Stimulated activated CD8-positive, alpha-beta memory T cell treated with anti-CD3 and anti-CD28 coated beads, Interleukin-15, amount 100 ng/mL, for 4 hours (primary cell): ENCODE measurements around the gene ZNF865.
"Not testable (repeated sequence)": the region's sequence is repeated elsewhere in the genome, so short reads cannot be mapped to it uniquely, and the experiment has no call there.

Source experiments
- DNase-seq, 2 donors: peaks; one replicate each; pipeline ENCODE4 v3.0.0-alpha.2; 2020; ENCODE audit warnings: low read depth in 2 of 2

Gene ZNF865

DNA sequence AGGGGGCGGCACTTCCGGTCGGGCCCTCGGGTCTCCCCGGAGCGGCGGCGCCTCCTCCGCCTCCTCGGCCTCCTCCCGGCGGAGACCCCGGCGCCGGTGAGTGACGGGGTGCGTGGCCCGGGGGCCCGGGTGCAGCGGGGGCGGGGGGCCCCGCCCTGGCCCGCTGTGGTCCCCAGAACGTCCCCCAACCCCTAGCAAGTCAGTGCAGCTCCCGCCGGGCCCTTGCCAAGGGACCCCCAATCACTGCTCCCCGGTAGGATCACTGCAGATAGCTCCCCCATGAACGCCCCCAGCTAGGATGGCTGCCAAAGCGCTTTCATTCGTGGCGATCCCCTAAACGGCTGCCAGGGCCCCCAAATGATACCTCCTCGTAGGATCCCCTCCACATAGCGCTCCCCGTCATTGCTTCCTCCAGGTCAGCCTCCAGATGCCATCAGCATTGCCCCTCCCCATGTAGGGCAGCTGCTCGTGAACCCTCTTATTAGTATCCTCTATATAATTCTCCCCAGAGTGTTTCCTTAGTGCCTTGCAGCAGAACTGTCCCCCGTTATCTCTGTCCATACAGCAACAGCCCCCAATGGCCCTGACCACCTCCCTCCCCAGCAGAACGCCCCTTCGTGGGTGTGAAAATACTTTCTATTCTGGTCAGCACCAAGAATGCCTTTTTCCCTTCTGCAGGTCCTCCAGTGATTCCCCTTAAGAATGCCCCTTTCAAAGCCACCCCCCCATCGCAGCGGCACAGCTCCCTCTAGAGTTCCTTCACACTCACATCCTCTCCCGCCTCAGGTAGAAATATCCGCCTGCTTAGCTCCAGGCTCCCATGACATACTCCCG is at the start of gene ZNF865:
ZNF865 (plus strand) TSS at position 11 of the 834 bp plus-strand sequence. CDS start 7,972 bp downstream, outside the sequence.
- DNase-seq, result peak; percentile 39 to 42

GRCh38 chr19:55559684-55560083 is 45.8 kb upstream of the ZNF865 start:
- DNase-seq, result no peak

DNA sequence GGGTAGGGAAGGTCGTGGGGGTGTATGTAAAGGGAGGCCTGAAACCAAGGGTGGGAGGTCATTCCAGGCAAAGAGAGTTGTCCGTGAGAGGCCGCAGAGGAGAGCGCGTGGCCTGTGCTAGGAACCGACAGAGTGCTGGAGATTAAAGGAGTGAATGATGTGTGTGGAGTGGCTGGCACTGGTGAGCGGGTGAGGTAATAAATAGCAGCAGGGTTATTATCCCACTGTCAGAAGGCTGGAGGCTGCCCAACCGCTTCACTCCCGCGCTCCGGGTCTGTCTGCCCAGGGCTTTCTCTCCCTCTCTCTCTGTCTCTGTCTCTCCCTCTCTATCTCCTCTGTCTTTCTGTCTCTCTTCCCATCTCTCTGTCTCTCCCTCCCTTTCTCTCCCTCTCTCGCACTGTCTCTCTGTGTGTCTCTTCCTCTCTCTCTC is 42.2 kb upstream of the ZNF865 start:
- DNase-seq, result no peak

DNA sequence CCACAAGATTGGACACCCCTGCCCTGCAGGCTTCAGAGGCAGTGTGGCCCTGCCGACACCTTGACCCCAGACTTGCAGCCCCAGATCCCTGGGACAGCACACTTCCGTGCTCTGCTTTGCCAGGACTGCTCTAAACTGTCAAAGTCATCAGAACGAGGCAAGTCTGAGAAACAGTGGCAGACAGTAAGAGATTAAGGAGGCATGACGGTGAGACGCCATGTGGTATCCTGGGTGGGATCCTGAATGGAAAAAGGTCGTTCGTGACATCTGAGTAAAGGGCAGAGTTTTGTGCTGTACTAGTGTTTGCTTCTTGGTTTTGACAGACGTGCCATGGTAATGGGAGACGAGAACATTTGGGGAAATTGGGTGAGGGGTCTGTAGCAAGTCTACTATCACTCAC is 38.6 kb upstream of the ZNF865 start:
- DNase-seq, result no peak

- DNase-seq, result no peak
Observed at GRCh38 chr19:55567708-55568328, 37.6 kb upstream of the ZNF865 start.

DNA sequence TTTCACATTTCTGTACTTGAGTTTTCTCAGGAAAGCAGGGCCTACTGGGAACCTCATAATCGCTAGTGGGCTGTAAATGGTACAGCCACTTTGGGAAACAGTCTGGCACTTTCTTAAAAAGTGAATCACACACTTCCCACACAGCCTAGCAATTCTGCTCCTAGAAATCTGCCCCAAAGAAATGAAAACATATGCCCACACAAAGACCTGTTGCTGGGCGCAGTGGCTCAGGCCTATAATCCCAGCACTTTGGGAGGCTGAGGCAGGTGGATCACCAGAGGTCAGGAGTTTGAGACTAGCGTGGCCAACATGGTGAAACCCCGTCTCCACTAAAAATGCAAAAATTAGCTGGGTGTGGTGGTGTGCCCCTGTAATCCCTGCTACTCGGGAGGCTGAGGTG is 36.0 kb upstream of the ZNF865 start:
- DNase-seq, result not testable (repeated sequence)

DNA sequence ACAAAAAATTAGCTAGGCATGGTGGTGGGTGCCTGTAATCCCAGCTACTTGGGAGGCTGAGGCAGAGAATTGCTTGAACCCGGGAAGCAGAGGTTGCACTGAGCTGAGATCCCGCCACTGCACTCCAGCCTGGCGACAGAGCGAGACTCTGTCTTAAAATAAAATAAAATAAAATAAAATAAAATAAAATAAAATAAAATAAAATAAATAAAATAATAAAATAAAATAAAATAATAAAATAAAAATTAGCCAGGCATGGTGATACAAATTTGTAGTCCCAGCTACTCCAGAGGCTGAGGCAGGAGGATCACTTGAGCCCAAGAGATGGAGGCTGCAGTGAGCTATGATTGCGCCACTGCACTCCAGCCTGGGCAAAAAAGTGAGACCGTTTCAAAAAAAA is 31.5 kb upstream of the ZNF865 start:
- DNase-seq, result not testable (repeated sequence)

DNA sequence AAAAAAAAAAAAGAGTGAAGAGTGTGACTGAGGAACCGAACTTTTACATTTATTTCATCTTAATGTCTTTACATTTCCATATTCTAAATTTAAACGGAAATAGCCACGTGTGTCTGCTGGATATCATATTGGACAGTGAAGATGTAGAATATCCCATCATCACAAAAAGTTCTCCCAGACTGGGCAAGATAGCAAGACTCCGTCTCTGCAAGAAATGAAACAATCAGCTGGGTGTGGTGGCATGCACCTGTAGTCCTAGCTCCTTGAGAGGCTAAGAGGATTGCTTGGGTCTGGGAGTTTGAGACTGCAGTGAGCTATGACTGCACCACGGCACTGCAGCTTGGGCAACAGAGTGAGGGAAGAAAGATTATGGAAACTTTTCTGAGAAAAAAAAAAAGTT is 28.7 kb upstream of the ZNF865 start:
- DNase-seq, result no peak

DNA sequence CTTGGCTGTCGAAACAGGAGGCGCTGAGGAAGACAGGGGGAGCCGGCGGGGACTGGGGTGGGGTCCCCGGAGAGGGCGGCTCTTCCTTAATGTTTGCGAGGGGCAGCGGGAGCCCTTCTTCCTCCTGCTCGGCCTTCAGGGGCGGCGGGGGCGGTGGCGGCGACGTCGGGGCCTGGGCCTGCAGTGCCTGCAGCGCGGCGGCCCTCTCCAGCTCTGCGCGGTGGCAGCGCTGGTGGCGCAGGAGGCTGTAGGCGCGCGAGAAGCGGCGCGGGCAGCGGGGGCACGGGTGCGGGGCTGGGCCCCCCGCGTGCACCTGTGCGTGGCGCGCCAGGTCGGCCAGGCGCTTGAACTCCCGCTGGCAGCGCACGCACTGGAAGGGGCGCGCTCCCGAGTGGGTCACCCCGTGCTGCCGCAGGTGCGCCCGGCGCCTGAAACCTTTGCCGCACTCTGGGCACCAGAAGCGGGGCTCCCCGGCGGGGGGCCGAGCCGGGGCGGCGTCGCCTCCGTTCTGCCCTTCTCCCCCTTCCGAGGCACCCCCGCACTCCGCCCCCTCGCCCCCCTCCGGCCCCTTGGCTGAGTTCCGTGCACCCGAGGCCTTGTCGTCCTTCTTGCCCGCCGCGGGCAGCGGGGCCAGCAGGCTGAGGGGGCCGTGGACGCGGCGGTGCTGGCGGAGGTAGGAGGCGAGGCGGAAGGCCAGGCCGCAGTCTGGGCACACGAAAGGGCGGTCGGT is 27.3 kb upstream of the ZNF865 start:
- DNase-seq, result no peak

GRCh38 chr19:55578761-55579747 is 26.4 kb upstream of the ZNF865 start:
- DNase-seq, result no peak

- DNase-seq, result no peak
Observed at GRCh38 chr19:55579766-55580621, 25.5 kb upstream of the ZNF865 start.

- peak; percentile 48 to 53 for DNase-seq
Observed at GRCh38 chr19:55580628-55581144, 24.8 kb upstream of the ZNF865 start, which contains the start of gene ZNF579. ZNF579 (minus strand) TSS chr19:55580848; CDS start chr19:55579639, 1,209 bp downstream.

DNA sequence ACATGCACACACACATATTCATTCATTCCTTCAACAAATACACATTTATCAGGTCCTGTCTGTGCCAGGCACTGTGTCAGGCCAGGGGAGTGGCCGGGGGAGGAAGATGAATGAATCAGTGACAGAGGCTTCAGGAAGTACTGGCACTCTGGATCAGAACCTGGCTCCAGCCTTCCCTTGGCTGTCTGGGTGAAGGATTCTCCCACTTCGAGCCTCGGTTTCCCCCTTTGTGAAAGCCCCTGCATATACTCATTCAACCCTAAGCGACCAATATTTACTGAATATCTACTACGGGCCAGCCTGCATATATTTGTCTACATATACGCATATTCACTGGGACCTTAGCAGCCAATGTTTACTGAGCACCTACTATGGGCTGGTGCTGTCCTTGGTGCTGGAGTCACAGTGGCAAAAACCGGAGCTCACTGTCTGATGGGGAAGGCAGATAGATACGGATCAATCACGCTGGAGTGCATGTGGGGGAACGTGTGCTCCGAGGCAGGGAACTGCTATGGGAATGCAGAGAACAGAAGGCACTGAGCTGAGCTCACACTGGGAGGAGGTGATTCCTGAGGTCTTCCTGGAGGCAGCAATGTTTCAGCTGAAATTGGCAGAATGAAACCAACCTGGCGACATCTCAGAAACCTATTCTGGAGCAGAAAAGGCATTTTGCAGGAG is 24.2 kb upstream of the ZNF865 start:
- DNase-seq, result no peak

- DNase-seq, result no peak
Observed at GRCh38 chr19:55581823-55582223, 23.6 kb upstream of the ZNF865 start.

GRCh38 chr19:55582284-55582683 is 23.2 kb upstream of the ZNF865 start:
- DNase-seq, result not testable (repeated sequence)

DNA sequence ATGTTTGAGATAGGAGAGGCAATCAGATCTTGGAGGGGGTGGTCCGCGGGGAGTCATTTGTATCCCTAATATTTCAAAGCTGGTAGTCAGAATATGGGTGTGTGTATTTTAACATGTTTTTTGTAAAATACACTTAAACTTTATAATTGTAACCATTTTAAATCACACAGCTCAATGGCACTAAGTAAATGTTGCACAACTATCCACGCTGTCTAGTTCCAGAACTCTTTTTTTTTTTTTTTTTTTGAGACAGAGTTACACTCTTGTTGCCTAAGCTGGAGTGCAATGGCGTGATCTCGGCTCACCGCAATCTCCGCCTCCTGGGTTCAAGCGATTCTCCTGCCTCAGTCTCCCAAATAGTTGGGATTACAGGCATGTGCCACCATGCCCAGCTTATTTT is 21.6 kb upstream of the ZNF865 start:
- DNase-seq, result not testable (repeated sequence)

- no peak for DNase-seq
Observed at GRCh38 chr19:55584871-55585270, 20.6 kb upstream of the ZNF865 start.

DNA sequence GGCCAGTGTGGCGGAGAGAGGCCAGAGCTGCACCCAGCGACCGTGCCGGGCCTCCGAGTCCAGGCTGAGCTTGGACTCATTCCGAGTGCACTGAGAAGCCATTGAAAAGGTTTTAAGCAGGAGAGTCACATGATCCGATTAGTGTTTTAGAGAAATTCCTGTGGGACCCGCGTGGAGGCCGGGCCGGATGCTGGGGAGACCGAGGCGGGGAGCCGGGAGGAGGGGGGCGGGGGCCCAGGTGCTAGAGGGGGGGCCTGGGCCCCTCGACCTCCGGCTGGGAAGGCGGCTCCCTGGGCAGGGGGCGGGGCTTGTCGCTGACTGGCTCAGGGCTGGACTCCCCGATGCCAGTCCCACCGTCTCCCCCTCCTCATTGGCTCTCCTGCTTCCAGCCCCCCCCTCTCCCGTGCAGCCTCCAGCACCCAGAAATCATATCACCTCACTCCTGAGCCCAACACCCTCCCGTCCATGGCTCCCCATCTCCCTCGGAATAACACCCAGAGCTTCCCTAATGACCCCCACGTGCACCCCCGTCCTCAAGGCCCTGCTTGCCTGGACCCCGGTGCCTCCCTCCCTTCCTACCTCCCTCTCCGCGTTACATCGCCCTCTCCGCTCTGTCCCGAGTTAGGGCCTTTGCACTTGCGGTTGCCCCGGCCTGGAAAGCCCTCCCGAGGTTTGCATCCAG is 19.6 kb upstream of the ZNF865 start:
- DNase-seq, result no peak
